Osteoblast (primary cell): ENCODE results near the gene VRK3. TPM values are rescaled to one million over a fixed set of nuclear protein-coding genes. Genes with fewer than 3 reads are reported as not detected.

Experiments used
- DNase-seq: peaks from one replicate; pipeline ENCODE4 v3.0.0; 2011; ENCODE audit warnings: low spot score, mixed read lengths; ENCODE audit not compliant: insufficient read length; ENCODE audit errors: missing footprints
- H2AFZ ChIP-seq: 2 replicates; pipeline ENCODE4 v1.6.0; 2011; ENCODE audit warnings: mild to moderate bottlenecking, low read length
- H3K27ac ChIP-seq: 2 replicates; pipeline ENCODE4 v1.5.1; 2011; ENCODE audit warnings: mild to moderate bottlenecking, low read depth, low read length, moderate library complexity
- H3K27me3 ChIP-seq: 2 replicates; pipeline ENCODE4 v1.6.0; 2012; ENCODE audit warnings: mild to moderate bottlenecking, control low read depth, inconsistent platforms, low read length, moderate library complexity; ENCODE audit not compliant: insufficient read depth
- H3K36me3 ChIP-seq: 2 replicates; pipeline ENCODE4 v1.5.1; 2011; ENCODE audit warnings: mild to moderate bottlenecking, low read length, control low read depth, moderate library complexity; ENCODE audit not compliant: insufficient read depth
- H3K4me1 ChIP-seq: 2 replicates; pipeline ENCODE4 v1.5.1; 2011; ENCODE audit warnings: mild to moderate bottlenecking, low read length, control low read depth, moderate library complexity; ENCODE audit not compliant: insufficient read depth
- H3K4me2 ChIP-seq: 2 replicates; pipeline ENCODE4 v1.6.0; 2011; ENCODE audit warnings: mild to moderate bottlenecking, low read length; ENCODE audit not compliant: insufficient read depth
- H3K4me3 ChIP-seq: fragments of 200-600 bp; sonication (generic); 3 replicates; pipeline ENCODE4 v1.5.1; 2012; ENCODE audit warnings: mild to moderate bottlenecking, low read length, inconsistent platforms; ENCODE audit not compliant: insufficient read depth
- H3K79me2 ChIP-seq: 2 replicates; pipeline ENCODE4 v1.6.0; 2012; ENCODE audit warnings: mild to moderate bottlenecking, low read length, control low read depth, inconsistent platforms; ENCODE audit not compliant: insufficient read depth
- H3K9me3 ChIP-seq: 2 replicates; pipeline ENCODE4 v1.5.1; 2011; ENCODE audit warnings: low read depth, low read length, control low read depth
- H4K20me1 ChIP-seq: 2 replicates; pipeline ENCODE4 v1.6.0; 2012; ENCODE audit warnings: mild to moderate bottlenecking, low read length, control low read depth; ENCODE audit not compliant: insufficient read depth
- total RNA-seq: library from RNA; depleted of rRNA; stranded (reverse); fragments of >200 nt; gene quantifications from 2 replicates; pipeline ENCODE4 v1.2.3, GENCODE V29; 2012
- TF ChIP-seq, protein P1 (sequence below): IDR thresholded peaks from 2 replicates; pipeline ENCODE4 v1.5.1; 2011; ENCODE audit warnings: mild to moderate bottlenecking, low read depth, low read length, moderate library complexity; ENCODE audit errors: extremely low read depth

Gene VRK3
- total RNA-seq, 1 donor, result 24.2 TPM

DNA sequence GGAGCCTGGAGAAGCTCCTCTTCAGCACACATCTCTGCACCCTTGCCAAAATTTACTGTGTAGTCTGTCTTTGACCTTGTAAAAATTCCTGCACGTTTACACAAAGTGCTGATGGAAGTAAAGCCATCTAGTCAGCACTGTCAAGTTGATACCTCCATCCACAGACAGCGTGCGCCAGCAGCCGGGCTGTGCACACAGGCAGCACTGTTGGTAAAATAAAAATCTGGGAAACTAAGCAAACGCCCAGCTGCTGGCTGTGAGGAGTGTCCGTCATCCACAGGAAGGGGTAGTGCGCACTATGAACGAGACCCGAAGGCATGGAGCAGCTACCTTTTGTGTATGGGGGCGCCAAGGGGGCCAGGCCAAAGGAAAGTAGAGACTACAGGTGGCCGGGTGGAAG is 46.8 kb downstream of the VRK3 start:
- no peaks in the 10 kb centered on the region for H3K36me3 ChIP-seq
- no peaks in the 10 kb centered on the region for H3K4me1 ChIP-seq
- no peak overlapping the region for H3K4me3 ChIP-seq
- TF ChIP-seq, protein P1, sequence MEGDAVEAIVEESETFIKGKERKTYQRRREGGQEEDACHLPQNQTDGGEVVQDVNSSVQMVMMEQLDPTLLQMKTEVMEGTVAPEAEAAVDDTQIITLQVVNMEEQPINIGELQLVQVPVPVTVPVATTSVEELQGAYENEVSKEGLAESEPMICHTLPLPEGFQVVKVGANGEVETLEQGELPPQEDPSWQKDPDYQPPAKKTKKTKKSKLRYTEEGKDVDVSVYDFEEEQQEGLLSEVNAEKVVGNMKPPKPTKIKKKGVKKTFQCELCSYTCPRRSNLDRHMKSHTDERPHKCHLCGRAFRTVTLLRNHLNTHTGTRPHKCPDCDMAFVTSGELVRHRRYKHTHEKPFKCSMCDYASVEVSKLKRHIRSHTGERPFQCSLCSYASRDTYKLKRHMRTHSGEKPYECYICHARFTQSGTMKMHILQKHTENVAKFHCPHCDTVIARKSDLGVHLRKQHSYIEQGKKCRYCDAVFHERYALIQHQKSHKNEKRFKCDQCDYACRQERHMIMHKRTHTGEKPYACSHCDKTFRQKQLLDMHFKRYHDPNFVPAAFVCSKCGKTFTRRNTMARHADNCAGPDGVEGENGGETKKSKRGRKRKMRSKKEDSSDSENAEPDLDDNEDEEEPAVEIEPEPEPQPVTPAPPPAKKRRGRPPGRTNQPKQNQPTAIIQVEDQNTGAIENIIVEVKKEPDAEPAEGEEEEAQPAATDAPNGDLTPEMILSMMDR, result no peak
- DNase-seq, result no peak
- H3K9me3 ChIP-seq, result no peaks in the 10 kb centered on the region
- H4K20me1 ChIP-seq, result peaks cover 16% of the 10 kb centered on the region
- H3K79me2 ChIP-seq, result no peaks in the 10 kb centered on the region
- no peaks in the 10 kb centered on the region for H3K27me3 ChIP-seq
- H2AFZ ChIP-seq, result no peak overlapping the region
- H3K27ac ChIP-seq, result no peak overlapping the region
- no peak overlapping the region for H3K4me2 ChIP-seq

DNA sequence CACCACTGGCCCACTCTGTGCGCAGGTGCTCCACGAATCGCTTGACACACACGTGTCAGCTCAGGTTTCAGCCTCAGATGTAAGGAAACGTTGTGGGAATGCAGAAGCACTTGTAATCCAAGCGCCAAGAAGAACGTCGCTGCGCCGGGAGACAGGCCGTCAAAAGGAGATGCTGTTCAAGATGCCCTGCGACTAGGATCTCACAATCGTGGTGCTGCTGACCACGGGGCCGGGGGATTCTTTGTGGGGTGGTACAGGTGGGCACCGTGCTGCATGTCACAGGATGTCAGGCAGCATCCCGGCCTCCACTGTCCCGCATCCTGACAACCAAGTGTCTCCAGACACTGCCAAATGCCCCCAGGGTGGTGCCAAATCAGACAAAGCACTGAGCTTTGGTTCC is 47.3 kb downstream of the VRK3 start:
- no peaks in the 10 kb centered on the region for H3K79me2 ChIP-seq
- H3K4me3 ChIP-seq, result no peak overlapping the region
- H4K20me1 ChIP-seq, result peaks cover 13% of the 10 kb centered on the region
- no peak overlapping the region for H3K27ac ChIP-seq
- no peaks in the 10 kb centered on the region for H3K9me3 ChIP-seq
- no peaks in the 10 kb centered on the region for H3K36me3 ChIP-seq
- peaks cover 4% of the 10 kb centered on the region for H3K27me3 ChIP-seq
- no peaks in the 10 kb centered on the region for H3K4me1 ChIP-seq
- no peak overlapping the region for H2AFZ ChIP-seq
- TF ChIP-seq, protein P1, result no peak
- H3K4me2 ChIP-seq, result no peak overlapping the region
- no peak for DNase-seq

DNA sequence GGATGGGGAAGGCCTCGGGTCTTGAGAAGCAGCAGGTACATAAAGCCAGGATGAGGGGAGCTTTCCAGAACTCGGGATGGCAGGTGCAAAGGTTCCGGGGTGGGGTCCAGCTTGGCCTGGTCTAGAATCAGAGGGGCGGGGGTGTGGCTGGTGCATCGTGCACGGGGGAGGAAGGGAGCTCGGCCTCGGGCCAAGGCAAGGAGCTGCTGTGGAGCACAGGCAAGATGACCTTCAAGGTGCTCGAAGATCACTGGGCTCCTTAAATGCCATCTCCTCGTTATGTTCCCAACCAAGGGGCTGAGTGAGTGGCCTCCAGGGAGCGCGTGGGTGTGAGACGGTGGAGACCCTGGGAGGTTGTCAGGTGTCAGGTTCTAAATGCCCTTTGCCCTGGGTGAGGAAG is 48.1 kb downstream of the VRK3 start:
- TF ChIP-seq, protein P1, result no peak
- Histone ChIP-seq H3K79me2 (no peaks in the 10 kb centered on the region), H2AFZ (no peak overlapping the region), H3K27ac (no peak overlapping the region), H3K36me3 (no peaks in the 10 kb centered on the region), H3K4me1 (no peaks in the 10 kb centered on the region), H4K20me1 (peaks cover 11% of the 10 kb centered on the region), H3K4me2 (no peak overlapping the region), H3K27me3 (peaks cover 8% of the 10 kb centered on the region), H3K4me3 (no peak overlapping the region), H3K9me3 (no peaks in the 10 kb centered on the region)
- DNase-seq, result no peak

DNA sequence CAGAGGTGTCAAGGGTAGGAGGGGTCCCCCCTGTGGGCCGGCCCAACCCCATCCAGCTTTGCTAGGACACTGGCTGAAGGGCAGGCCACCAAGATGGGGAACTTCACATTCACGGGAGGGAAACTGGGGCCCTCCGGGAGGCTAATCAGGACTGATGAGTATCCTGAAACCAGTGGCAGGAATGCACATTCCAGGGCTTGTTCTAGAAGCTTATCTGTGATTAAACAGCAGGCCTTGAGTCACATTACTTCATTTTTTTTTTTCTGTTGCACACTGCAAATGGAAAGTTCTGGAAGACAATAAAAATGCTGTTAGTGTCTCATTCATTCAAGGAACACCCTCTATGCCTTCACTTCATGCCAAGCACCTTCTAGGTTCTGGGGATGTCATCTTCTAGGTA is 48.7 kb downstream of the VRK3 start:
- H3K79me2 ChIP-seq, result no peaks in the 10 kb centered on the region
- no peaks in the 10 kb centered on the region for H3K9me3 ChIP-seq
- DNase-seq, result no peak
- H3K36me3 ChIP-seq, result no peaks in the 10 kb centered on the region
- no peak overlapping the region for H2AFZ ChIP-seq
- TF ChIP-seq, protein P1, result no peak
- H3K4me2 ChIP-seq, result no peak overlapping the region
- H3K4me3 ChIP-seq, result no peak overlapping the region
- peaks cover 10% of the 10 kb centered on the region for H4K20me1 ChIP-seq
- no peak overlapping the region for H3K27ac ChIP-seq
- peaks cover 10% of the 10 kb centered on the region for H3K27me3 ChIP-seq
- H3K4me1 ChIP-seq, result no peaks in the 10 kb centered on the region
